ENCODE measurements around the gene EPB41L4B.

GRCh38 chr9:109314011-109314531, 6.8 kb downstream of the EPB41L4B start:
- TF ChIP-seq ZNF398 (tag by site-specific recombination; IDR thresholded peaks at IDR 0.05): no peak
- no peak for TF ChIP-seq GLI4 (tag by site-specific recombination; IDR thresholded peaks at IDR 0.05)
- no peak for TF ChIP-seq ZNF174 (tag by site-specific recombination; IDR thresholded peaks at IDR 0.05)

Measured in HEK293 (cell line).